GM10266 (cell line): ENCODE data around the gene C22orf23.

Experiments used
- DNase-seq: peaks from one replicate; pipeline ENCODE4 v3.0.0; 2012; ENCODE audit errors: extremely low spot score
- TF ChIP-seq, protein P1 (sequence below): IDR thresholded peaks from 2 replicates; pipeline ENCODE4 v1.5.1; 2012; ENCODE audit warnings: mild to moderate bottlenecking, low read depth; ENCODE audit not compliant: control insufficient read depth, insufficient read depth; ENCODE audit errors: missing control alignments

C22orf23 gene

GRCh38 chr22:37926358-37926757 lies 27.0 kb downstream of the C22orf23 start:
- no peak for DNase-seq
- TF ChIP-seq, protein P1, sequence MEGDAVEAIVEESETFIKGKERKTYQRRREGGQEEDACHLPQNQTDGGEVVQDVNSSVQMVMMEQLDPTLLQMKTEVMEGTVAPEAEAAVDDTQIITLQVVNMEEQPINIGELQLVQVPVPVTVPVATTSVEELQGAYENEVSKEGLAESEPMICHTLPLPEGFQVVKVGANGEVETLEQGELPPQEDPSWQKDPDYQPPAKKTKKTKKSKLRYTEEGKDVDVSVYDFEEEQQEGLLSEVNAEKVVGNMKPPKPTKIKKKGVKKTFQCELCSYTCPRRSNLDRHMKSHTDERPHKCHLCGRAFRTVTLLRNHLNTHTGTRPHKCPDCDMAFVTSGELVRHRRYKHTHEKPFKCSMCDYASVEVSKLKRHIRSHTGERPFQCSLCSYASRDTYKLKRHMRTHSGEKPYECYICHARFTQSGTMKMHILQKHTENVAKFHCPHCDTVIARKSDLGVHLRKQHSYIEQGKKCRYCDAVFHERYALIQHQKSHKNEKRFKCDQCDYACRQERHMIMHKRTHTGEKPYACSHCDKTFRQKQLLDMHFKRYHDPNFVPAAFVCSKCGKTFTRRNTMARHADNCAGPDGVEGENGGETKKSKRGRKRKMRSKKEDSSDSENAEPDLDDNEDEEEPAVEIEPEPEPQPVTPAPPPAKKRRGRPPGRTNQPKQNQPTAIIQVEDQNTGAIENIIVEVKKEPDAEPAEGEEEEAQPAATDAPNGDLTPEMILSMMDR, result no peak

- TF ChIP-seq, protein P1, result no peak
Observed at GRCh38 chr22:37925767-37926166, 27.6 kb downstream of the C22orf23 start.

DNA sequence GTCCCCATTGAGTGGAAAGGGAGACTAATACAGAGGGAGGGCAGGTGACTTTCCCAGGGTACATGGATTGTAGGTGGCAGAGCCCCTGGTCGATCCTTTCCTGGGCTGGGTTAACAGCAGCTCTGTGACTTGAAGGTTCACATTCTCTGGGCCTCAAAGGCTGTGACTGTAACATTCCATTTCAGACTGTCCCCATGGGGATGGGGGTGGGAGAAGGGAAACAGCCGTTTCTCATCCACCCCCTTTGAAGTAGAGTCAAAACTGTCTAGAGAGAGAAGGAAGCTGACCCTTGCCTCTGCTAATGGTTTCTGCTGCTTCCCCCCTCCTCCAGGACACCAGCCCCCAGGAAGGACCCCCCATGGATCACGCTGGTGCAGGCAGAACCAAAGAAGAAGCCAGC lies 28.1 kb downstream of the C22orf23 start:
- DNase-seq, result no peak
- TF ChIP-seq, protein P1, result no peak

More at GRCh38 chr22:37925767-37926166, 27.6 kb downstream of the C22orf23 start:
- DNase-seq, result no peak

DNA sequence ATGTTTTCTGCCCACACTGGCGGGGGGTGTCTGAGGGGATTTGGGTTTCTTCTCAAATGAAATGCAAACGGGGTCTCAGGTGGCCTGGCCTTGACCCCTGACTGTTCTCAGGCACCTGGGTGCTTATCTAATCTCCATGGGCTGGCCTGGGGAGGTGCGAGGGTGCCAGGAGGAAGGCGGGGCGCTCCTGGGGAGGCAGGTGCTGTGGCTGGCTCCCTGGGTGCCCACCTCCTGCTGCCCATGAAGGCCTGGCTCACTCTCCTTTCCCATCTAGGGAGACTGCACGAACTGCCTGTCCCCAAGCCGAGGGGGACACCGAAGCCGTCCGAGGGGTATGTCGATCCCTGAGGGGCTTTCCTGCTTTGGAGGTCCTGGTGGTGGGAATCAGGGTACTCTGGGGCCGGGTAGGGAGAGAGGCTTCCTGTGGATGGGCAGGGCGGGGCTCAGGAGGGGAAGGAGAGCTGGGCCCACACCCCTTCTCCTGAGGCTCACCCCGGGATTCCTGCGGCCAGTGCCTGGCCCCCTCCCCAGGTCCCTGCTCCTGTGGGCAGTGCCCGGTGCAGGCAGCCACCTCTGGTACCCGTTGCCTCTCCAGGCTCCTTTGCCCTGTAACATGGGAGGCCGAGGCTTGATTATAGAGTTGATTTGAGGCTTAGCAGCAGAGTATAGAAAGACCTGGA lies 28.9 kb downstream of the C22orf23 start:
- DNase-seq, result no peak
- TF ChIP-seq, protein P1, result no peak

DNA sequence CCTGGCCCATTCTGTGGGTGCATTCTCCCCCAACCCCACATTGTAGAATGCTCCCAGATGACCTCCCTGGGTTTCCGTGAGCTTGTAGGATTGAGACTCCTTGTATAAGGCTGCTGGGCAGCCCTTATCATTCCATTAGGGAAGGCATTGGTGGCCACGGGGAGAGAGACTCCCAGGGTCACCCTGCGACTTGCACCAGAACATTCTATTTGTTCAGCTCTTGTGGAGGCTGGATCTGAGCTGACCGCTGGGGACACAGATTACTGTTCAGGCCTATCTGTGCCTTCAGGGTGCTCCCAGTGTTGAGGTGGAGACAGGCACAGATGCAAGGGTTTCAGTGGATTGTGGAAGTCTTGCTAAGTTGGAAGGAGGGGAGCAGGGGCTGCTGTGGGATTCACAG lies 29.5 kb downstream of the C22orf23 start:
- TF ChIP-seq, protein P1, result no peak

GRCh38 chr22:37922191-37922590 lies 31.2 kb downstream of the C22orf23 start:
- TF ChIP-seq, protein P1, result no peak

More for the DNA sequence above, 29.5 kb downstream of the C22orf23 start:
- DNase-seq, result no peak

GRCh38 chr22:37920126-37920525 lies 33.3 kb downstream of the C22orf23 start:
- TF ChIP-seq, protein P1, result no peak
- DNase-seq, result no peak

More at GRCh38 chr22:37922191-37922590, 31.2 kb downstream of the C22orf23 start:
- DNase-seq, result no peak
